Measurements from ENCODE around the gene ZNF22.

The ZNF22 gene

DNA sequence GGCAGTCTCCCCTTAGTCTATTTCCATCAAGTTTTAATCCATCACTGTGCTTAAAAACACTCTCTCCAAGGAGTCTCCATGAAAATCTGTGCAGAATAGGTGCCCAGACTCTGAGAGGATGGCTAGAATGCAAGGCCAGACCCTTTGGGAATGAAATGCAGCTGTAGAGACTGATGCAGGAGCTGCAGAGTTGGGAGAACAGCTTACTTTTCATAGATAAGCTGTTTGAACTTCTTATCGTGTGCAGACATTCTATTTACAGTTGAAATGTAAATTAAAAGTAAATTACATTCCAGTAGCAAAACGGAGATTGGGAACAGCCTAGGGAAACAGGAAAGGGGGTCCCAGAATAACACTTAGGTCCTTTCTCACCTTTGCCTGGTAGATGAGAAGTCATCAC is 14.9 kb downstream of the ZNF22 start:
- DNase-seq (ENCODE audit: low spot score) = no peak

DNA sequence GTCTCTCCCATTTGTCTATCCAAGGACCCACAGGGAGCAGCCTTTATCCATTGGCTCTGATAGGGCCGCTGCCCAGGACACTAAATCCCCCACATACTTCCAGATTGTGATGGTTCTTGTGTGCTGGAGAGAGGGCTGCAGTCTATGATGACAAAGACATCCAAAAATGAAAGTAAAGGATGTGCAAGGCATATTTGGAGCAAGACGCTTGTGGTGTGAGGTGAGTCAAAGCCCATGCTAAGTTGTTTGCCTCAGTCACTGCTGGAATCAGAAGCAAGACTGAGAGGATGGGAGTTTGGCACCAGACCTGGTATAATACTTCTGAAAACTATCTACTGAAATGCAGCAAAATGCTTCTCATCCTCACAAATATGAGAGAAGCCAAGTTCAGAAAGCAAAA is 22.7 kb downstream of the ZNF22 start:
- no peak for DNase-seq (ENCODE audit: low spot score)

DNA sequence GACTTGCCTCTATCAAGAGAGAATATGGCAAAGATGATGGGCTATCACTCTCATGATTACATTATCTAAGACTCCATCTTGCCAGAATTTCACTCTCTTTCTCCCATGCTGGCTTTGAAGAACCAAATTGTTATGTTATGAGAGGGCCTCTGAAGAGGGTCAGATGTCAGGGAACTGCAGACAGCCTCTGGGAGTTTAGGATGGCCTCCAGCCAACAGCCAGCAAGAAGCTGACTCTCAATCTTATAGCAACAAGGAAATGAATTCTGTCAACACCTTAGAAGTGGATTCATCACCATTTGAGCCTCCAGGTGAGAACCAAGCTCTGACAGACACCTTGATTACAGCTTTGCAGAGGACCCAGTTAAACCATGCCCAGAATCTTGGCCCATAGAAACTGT is 33.6 kb downstream of the ZNF22 start:
- no peak for DNase-seq (ENCODE audit: low spot score)

DNA sequence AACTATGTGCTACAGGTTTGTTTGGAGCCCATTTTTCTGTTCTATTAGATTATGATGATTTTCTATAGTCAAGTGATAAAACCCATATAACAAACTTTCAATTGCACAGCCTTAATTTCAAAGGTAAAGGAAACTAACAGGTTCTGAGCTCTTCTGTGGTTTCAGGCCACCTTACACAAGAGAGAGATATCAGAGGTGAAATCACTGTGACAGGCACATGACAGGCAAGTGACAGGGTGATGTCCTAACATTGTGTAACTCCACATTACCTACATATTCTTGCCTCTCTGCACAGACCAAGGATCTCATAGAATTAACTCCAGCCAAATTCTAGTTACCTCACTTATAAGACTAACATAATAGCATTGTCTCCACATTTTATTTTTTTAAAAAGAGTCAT is 35.0 kb downstream of the ZNF22 start:
- DNase-seq (ENCODE audit: low spot score) = no peak

DNA sequence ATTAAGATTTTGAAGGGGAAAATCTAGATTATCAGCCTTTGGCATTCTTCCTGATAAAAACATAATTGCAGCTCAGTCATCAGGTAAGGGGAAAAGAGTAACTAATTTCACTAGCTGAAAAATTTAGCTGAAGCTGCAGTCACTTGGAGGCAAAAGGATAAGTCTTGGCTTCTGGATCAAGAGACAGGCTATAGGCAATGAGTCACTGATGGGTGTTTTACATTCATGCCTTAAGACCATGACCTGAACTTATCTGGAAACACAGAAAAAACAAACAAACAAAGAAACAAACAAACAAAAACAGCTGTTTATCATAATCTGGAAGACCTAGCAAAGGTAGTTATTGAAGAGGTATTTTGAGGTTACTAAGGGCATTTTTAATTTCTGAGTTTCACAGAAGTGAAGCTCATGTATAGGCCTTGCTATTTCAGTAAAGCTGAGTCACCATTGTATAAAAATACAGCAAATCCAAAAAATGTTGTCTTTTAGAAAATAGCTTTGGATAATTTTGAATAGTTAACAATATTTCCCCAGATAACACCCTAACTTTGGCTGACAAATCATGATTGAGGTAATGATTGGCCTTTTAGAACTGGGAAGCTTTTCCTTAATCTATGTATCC is 40.3 kb downstream of the ZNF22 start:
- no peak for DNase-seq (ENCODE audit: low spot score)

DNA sequence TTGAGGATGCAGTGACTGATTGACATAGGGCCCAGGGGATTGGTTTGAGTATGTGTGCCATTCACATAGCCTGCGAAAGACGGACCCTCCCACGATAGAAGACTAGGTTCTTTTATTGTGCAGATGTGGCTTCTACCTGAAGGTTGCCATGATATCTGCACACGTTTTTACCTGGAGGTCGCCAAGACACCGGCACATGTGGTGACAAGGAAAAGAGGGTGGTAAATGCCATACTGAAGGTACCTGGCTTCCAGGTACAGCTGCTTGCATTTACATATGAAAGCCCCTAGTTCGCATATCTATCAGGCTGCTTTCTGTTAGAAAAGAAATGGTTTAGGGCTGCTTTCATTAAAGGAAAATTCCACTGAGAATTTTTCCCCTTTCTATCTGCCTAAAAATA is 43.6 kb downstream of the ZNF22 start:
- no peak for DNase-seq (ENCODE audit: low spot score)

DNA sequence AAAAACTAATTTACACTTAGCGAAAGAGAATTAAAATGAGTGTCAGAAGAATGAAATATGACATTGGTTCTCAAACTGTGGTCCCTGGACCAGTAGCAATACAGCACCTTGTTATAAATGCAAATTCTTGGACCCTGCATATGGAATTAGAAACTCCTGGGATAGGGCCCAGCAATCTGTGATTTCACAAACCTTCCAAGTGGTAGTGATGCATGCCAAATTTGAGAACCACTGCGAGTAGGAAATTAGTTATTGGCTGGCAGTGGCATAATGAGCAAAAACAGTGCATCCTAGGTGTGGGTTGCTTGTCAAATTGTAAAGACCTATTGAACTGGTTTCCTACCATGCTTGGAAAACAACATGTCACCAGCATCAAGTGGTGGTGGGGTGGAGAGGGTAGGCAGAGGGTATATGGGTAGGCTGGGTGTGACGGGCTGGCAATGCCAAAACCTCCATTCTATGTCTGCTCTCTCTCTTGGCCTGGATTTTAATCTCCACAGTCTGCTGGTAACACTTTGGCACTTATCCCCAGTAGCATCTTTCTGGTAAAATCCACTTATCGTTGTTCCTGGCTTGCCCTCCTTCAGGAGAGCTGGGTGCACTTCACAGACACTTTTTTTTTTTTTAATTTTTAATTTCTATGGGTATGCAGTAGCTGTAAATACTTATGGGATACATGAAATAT is 50.0 kb downstream of the ZNF22 start:
- no peak for DNase-seq (ENCODE audit: low spot score)

DNA sequence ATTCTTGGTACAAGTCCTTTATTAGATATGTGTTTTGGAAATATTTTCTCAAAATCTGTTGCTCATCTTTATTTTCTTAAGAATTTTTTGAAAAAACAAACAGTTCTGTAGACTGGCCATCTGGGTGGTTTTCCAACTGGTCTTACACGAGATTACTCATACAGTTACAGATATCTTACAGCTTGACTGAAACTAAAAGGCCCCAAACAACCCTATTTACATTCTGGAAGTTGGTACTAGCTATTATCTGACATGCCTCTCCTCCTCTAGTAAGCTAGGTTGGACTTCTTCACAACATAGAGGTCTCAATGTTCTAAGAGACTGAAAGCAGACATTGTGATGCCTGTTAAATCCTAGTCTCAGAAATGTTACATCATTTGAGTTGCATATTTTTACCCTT is 52.0 kb downstream of the ZNF22 start:
- no peak for DNase-seq (ENCODE audit: low spot score)

DNA sequence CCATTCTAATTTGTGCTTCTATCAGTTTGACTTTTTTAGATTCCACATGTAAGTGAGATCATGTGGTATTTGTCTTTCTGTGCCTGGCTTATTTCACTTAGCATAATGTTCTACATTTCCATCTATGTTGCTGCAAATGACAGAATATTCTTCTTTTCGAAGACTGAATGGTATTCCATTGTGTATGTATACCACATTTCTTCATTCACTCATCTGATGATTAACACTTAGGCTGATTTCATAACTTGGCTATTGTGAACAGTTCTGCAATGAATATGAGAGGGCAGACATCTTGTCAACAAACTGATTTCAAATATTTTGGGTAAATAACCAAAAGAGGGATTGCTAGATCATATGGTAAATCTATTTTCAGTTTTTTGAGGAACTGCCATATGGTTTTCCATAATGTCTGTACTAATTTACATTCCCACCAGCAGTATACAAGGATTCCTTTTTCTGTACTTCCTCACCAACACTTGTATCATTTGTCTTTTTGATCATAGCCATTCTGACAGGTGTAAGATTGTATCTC is 52.9 kb downstream of the ZNF22 start:
- no peak for DNase-seq (ENCODE audit: low spot score)
